OCI-LY1 (cell line): ENCODE results near the gene VWA3B.

Experiments
- H2AFZ ChIP-seq: fragments of 200-600 bp; sonication (generic), shearing (Covaris generic); 2 replicates; pipeline ENCODE4 v1.6.0; 2014; ENCODE audit warnings: antibody characterized with exemption, mild to moderate bottlenecking, low read length
- H3F3A ChIP-seq: fragments of 200-600 bp; sonication (generic), shearing (Covaris generic); 2 replicates; pipeline ENCODE4 v1.6.0; 2014; ENCODE audit warnings: mild to moderate bottlenecking, antibody characterized with exemption, low read length, moderate library complexity; ENCODE audit not compliant: insufficient read depth
- H3K27ac ChIP-seq: fragments of 200-600 bp; sonication (generic); 2 replicates; pipeline ENCODE4 v1.5.1; 2014; ENCODE audit warnings: low read length, mixed run types, mild to moderate bottlenecking, low read depth; ENCODE audit not compliant: poor library complexity, severe bottlenecking
- H3K27me3 ChIP-seq: fragments of 200-600 bp; sonication (generic); 2 replicates; pipeline ENCODE4 v1.6.0; 2014; ENCODE audit warnings: antibody characterized with exemption, mild to moderate bottlenecking, low read length, moderate library complexity; ENCODE audit not compliant: insufficient read depth
- H3K36me3 ChIP-seq: fragments of 200-600 bp; sonication (generic); 2 replicates; pipeline ENCODE4 v1.6.1; 2014; ENCODE audit warnings: mild to moderate bottlenecking, antibody characterized with exemption, low read length, moderate library complexity, mixed read lengths; ENCODE audit not compliant: insufficient read depth
- H3K4me1 ChIP-seq: fragments of 200-600 bp; sonication (generic); 2 replicates; pipeline ENCODE4 v1.5.1; 2014; ENCODE audit warnings: mild to moderate bottlenecking, low read length, moderate library complexity; ENCODE audit not compliant: insufficient read depth, severe bottlenecking
- H3K4me2 ChIP-seq: fragments of 200-600 bp; sonication (generic), shearing (Covaris generic); 2 replicates; pipeline ENCODE4 v1.6.1; 2014; ENCODE audit warnings: low read length
- H3K4me3 ChIP-seq: fragments of 200-600 bp; sonication (generic); 2 replicates; pipeline ENCODE4 v1.5.1; 2014; ENCODE audit warnings: low read length, low read depth, mild to moderate bottlenecking, mixed read lengths; ENCODE audit not compliant: poor library complexity, severe bottlenecking
- H3K79me2 ChIP-seq: fragments of 200-600 bp; shearing (Covaris generic); 2 replicates; pipeline ENCODE4 v1.6.1; 2016; ENCODE audit warnings: mixed run types, low read length, mixed read lengths; ENCODE audit not compliant: insufficient read depth
- H3K9ac ChIP-seq: fragments of 200-600 bp; sonication (generic), shearing (Covaris generic); 2 replicates; pipeline ENCODE4 v1.6.1; 2014; ENCODE audit warnings: mild to moderate bottlenecking, low read length, mixed read lengths
- H3K9me2 ChIP-seq: fragments of 200-600 bp; sonication (generic), shearing (Covaris generic); 2 replicates; pipeline ENCODE4 v1.6.1; 2014; ENCODE audit warnings: low read depth, mild to moderate bottlenecking, low read length, mixed read lengths
- H3K9me3 ChIP-seq: fragments of 200-600 bp; shearing (Covaris generic); 2 replicates; pipeline ENCODE4 v1.6.1; 2014; ENCODE audit warnings: low read length, mixed read lengths
- H4K20me1 ChIP-seq: fragments of 200-600 bp; sonication (generic), shearing (Covaris generic); 2 replicates; pipeline ENCODE4 v1.6.0; 2016; ENCODE audit warnings: mild to moderate bottlenecking, low read length; ENCODE audit not compliant: insufficient read depth
- EZH2 ChIP-seq: fragments of 200-600 bp; sonication (generic), shearing (Covaris generic); IDR thresholded peaks from 2 replicates; pipeline ENCODE4 v1.8.0; 2017; ENCODE audit warnings: borderline replicate concordance, mixed run types, mild to moderate bottlenecking, antibody characterized with exemption, low read length, moderate library complexity, mixed read lengths
- TF ChIP-seq, protein P1 (sequence below): fragments of 200-600 bp; sonication (generic), shearing (Covaris generic); IDR thresholded peaks from 2 replicates; pipeline ENCODE4 v1.5.1; 2017; ENCODE audit warnings: mild to moderate bottlenecking, antibody characterized with exemption, low read length, moderate library complexity, mixed read lengths

Gene VWA3B

GRCh38 chr2:98118852-98119251 is 31.9 kb downstream of the VWA3B start:
- Histone ChIP-seq H3F3A (no peaks in the 10 kb centered on the region), H3K4me2 (no peak overlapping the region), H3K9me2 (no peaks in the 10 kb centered on the region), H3K9me3 (no peaks in the 10 kb centered on the region), H4K20me1 (no peaks in the 10 kb centered on the region), H2AFZ (no peak overlapping the region), H3K79me2 (no peaks in the 10 kb centered on the region), H3K4me1 (no peaks in the 10 kb centered on the region), H3K4me3 (no peak overlapping the region), H3K36me3 (no peaks in the 10 kb centered on the region), H3K9ac (no peak overlapping the region), H3K27ac (no peak overlapping the region), H3K27me3 (no peaks in the 10 kb centered on the region)
- TF ChIP-seq, protein P1, sequence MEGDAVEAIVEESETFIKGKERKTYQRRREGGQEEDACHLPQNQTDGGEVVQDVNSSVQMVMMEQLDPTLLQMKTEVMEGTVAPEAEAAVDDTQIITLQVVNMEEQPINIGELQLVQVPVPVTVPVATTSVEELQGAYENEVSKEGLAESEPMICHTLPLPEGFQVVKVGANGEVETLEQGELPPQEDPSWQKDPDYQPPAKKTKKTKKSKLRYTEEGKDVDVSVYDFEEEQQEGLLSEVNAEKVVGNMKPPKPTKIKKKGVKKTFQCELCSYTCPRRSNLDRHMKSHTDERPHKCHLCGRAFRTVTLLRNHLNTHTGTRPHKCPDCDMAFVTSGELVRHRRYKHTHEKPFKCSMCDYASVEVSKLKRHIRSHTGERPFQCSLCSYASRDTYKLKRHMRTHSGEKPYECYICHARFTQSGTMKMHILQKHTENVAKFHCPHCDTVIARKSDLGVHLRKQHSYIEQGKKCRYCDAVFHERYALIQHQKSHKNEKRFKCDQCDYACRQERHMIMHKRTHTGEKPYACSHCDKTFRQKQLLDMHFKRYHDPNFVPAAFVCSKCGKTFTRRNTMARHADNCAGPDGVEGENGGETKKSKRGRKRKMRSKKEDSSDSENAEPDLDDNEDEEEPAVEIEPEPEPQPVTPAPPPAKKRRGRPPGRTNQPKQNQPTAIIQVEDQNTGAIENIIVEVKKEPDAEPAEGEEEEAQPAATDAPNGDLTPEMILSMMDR, result no peak
- no peak for TF ChIP-seq EZH2

GRCh38 chr2:98121149-98121548 is 34.2 kb downstream of the VWA3B start:
- Histone ChIP-seq H3K9me2 (no peaks in the 10 kb centered on the region), H2AFZ (no peak overlapping the region), H3K79me2 (no peaks in the 10 kb centered on the region), H3K36me3 (no peaks in the 10 kb centered on the region), H3K4me1 (no peaks in the 10 kb centered on the region), H3K9me3 (no peaks in the 10 kb centered on the region), H3K27ac (no peak overlapping the region), H3K9ac (no peak overlapping the region), H3K4me3 (no peak overlapping the region), H3K4me2 (no peak overlapping the region), H4K20me1 (no peaks in the 10 kb centered on the region), H3K27me3 (no peaks in the 10 kb centered on the region), H3F3A (no peaks in the 10 kb centered on the region)
- TF ChIP-seq EZH2, result no peak
- TF ChIP-seq, protein P1, result no peak

DNA sequence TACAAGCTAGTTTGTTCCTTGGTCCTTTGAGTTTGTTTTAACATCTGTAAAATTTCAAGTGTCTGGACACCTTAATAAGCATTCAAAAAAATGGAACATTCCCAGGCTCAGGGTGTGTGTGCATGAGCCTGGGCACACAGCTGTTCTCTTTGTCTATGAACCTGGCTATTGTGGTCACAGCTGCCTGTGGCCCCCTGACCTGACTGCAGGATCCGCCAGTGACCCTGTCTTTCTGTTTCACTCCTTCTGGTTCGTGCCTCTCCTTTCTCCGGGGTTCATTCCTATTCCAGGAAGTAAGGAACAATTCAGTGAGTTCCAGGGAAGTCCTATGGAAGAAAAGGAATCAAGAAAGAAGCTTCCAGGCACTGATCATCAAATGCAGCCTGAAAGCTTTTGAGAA is 35.6 kb downstream of the VWA3B start:
- H3K4me2 ChIP-seq, result no peak overlapping the region
- no peaks in the 10 kb centered on the region for H3K79me2 ChIP-seq
- H3K27ac ChIP-seq, result no peak overlapping the region
- no peaks in the 10 kb centered on the region for H3K9me3 ChIP-seq
- no peaks in the 10 kb centered on the region for H3K9me2 ChIP-seq
- no peak for TF ChIP-seq EZH2
- TF ChIP-seq, protein P1, result no peak
- H3F3A ChIP-seq, result no peaks in the 10 kb centered on the region
- no peaks in the 10 kb centered on the region for H3K36me3 ChIP-seq
- H3K9ac ChIP-seq, result no peak overlapping the region
- H2AFZ ChIP-seq, result no peak overlapping the region
- no peaks in the 10 kb centered on the region for H3K4me1 ChIP-seq
- H3K4me3 ChIP-seq, result no peak overlapping the region
- H4K20me1 ChIP-seq, result no peaks in the 10 kb centered on the region
- H3K27me3 ChIP-seq, result no peaks in the 10 kb centered on the region
